Erythroblast (primary cell): ENCODE data around the gene CPED1.
"Not testable (repeated sequence)": the region's sequence is repeated elsewhere in the genome, so short reads cannot be mapped to it uniquely, and the experiment has no call there.

Experiments used
- GATA1 ChIP-seq: IDR thresholded peaks from 2 replicates; pipeline ENCODE4 v1.6.1; 2011; ENCODE audit warnings: low read depth, mild to moderate bottlenecking, control low read depth, low read length, moderate library complexity
- POLR2A ChIP-seq: IDR thresholded peaks from 2 replicates; pipeline ENCODE4 v1.6.1; 2011; ENCODE audit warnings: mild to moderate bottlenecking, low read length

- TF ChIP-seq POLR2A, GATA1: not testable (repeated sequence)
Observed at GRCh38 chr7:120983592-120983991, 4.9 kb upstream of the CPED1 start.
